ENCODE results near the gene UNC79. TPM values are rescaled to one million over a fixed set of nuclear protein-coding genes. Genes with fewer than 3 reads are reported as not detected.
"Not testable (repeated sequence)": the region's sequence is repeated elsewhere in the genome, so short reads cannot be mapped to it uniquely, and the experiment has no call there.

UNC79 gene
- total RNA-seq, 4 donors from 2014 or later, result 0.08 to 0.29 (median 0.12) TPM

DNA sequence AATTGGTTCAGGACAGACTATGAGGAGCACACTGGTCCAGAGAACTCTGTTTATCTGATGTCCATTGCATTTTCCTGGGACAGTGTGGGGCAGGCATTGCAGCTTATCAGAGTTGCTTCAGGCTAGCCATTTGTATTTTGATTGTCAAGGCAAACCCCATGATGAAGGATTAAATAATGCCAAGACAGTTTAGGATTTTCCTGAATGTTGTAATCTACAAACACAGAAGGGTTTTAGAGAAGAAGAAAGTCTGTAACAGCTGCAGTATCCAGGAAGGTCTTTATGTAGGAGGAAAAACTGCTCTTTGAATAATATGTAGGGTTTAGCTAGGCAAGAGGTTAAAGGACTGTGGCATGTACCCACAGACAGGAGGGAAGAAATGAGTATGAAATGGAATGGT, 32.2 kb upstream of the UNC79 start:
- H3K36me3 ChIP-seq, result no peaks in the 10 kb centered on the region
- no peak overlapping the region for H3K27ac ChIP-seq
- TF ChIP-seq, protein P1, sequence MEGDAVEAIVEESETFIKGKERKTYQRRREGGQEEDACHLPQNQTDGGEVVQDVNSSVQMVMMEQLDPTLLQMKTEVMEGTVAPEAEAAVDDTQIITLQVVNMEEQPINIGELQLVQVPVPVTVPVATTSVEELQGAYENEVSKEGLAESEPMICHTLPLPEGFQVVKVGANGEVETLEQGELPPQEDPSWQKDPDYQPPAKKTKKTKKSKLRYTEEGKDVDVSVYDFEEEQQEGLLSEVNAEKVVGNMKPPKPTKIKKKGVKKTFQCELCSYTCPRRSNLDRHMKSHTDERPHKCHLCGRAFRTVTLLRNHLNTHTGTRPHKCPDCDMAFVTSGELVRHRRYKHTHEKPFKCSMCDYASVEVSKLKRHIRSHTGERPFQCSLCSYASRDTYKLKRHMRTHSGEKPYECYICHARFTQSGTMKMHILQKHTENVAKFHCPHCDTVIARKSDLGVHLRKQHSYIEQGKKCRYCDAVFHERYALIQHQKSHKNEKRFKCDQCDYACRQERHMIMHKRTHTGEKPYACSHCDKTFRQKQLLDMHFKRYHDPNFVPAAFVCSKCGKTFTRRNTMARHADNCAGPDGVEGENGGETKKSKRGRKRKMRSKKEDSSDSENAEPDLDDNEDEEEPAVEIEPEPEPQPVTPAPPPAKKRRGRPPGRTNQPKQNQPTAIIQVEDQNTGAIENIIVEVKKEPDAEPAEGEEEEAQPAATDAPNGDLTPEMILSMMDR (IDR thresholded peaks at IDR 0.05), result no peak
- no peak for TF ChIP-seq POLR2A (IDR thresholded peaks at IDR 0.05)
- no peak for DNase-seq
- intact Hi-C loops (cut with DNase I), result no loop called here
- no peak overlapping the region for H3K4me3 ChIP-seq (replicated peaks in 1 of 3)
- H3K4me1 ChIP-seq, result no peaks in the 10 kb centered on the region
- no peaks in the 10 kb centered on the region for H3K9me3 ChIP-seq
- no peaks in the 10 kb centered on the region for H3K27me3 ChIP-seq

DNA sequence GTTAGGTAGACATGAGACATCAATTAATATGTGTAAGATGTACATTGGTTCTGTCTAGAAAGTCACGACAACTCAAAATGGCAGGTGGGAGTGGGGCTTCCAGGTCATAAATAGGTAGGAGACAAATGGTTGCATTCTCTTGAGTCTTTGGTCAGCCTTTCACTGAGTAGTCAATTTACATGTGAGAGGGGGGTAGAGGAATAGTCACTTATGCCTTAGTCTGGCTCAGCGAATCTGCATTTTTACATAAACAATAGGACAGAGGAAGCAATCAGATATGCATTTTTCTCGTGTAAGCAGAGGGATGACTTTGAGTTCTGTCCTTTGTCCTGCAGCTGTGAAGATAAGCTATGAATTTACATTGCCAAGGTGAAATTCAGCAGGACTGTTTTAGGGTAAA, 27.8 kb upstream of the UNC79 start:
- TF ChIP-seq, protein P1 (IDR thresholded peaks at IDR 0.05), result no peak
- TF ChIP-seq POLR2A (IDR thresholded peaks at IDR 0.05), result no peak
- no peak overlapping the region for H3K27ac ChIP-seq
- intact Hi-C loops (cut with DNase I), result no loop called here
- no peaks in the 10 kb centered on the region for H3K4me1 ChIP-seq
- H3K36me3 ChIP-seq, result no peaks in the 10 kb centered on the region
- no peaks in the 10 kb centered on the region for H3K9me3 ChIP-seq
- H3K27me3 ChIP-seq, result no peaks in the 10 kb centered on the region
- DNase-seq, result no peak
- no peak overlapping the region for H3K4me3 ChIP-seq (replicated peaks in 1 of 3)
- 65 to 68% methylated on average over 3 of the region's 3 CpGs for WGBS, 2 donors

DNA sequence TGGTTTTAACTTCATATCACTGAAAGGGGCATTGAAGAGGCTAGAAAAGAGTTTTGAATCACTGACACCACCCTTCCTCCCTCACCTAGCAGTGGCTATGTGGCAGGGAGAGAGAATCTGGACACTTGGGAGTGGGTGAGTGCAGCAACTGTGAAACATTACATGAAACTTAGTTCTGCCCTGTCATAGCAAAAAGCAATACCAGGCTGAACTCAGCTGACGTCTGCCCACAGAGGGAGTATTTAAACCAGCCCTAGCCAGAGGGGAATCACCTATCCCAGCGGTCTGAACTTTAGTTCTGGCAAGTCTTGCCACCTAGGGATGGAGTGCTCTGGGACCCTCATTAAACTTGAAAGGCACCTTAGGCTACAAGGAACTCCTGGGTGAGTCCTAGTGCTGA, 20.7 kb upstream of the UNC79 start:
- 71 to 83% methylated on average over 2 of the region's 2 CpGs for WGBS, 2 donors
- Histone ChIP-seq H3K27ac (no peak overlapping the region), H3K27me3 (no peaks in the 10 kb centered on the region), H3K4me1 (no peaks in the 10 kb centered on the region), H3K4me3 (replicated peaks in 1 of 3) (no peak overlapping the region), H3K9me3 (no peaks in the 10 kb centered on the region), H3K36me3 (no peaks in the 10 kb centered on the region)
- TF ChIP-seq POLR2A (IDR thresholded peaks at IDR 0.05), result no peak
- DNase-seq, result no peak
- intact Hi-C loops (cut with DNase I), result no loop called here

DNA sequence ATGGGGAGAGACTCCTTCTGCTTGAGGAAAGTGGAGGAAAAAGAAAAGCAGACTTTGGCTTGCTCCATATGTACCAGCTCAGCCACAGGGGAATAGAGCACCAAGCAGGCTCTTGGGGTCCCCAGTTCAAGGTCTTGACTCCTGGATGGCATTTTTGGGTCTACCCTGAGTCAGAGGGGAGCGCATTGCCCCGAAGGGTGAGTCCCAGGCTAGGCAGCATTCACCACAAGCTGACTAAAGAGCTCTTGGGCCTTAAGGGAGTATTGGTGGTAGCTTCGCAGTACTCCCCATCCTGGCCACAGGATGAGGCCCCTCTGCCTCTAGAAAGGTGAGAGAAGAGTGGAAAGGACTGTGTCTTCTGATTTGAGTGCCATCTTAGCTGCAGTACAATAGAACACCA, 19.8 kb upstream of the UNC79 start:
- Histone ChIP-seq H3K9me3 (no peaks in the 10 kb centered on the region), H3K27ac (no peak overlapping the region), H3K4me1 (no peaks in the 10 kb centered on the region), H3K4me3 (replicated peaks in 1 of 3) (no peak overlapping the region), H3K36me3 (no peaks in the 10 kb centered on the region), H3K27me3 (no peaks in the 10 kb centered on the region)
- no peak for TF ChIP-seq POLR2A (IDR thresholded peaks at IDR 0.05)
- TF ChIP-seq, protein P1 (IDR thresholded peaks at IDR 0.05), result no peak
- WGBS, 2 donors, result 57 to 100% methylated on average over 1 to 2 of the region's 3 CpGs
- intact Hi-C loops (cut with DNase I), result no loop called here
- no peak for DNase-seq

DNA sequence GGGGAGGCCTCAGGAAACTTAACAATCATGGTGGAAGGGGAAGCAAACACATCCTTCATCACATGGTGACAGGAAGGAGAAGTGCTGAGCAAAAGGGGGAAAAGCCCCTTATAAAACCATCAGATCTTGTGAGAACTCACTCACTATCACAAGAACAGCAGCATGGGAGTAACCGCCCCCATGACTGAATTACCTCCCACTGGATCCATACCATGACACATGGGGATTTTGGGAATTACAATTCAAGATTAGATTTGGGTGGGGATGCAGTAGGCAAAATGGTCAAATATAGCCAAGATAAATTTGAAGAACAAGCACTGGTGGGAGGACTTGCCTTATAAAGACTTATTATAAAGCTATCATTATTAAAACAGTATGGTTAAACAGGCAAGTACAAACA, 5.6 kb upstream of the UNC79 start:
- H3K4me3 ChIP-seq (replicated peaks in 1 of 3); H3K4me1 ChIP-seq; DNase-seq; H3K9me3 ChIP-seq; H3K36me3 ChIP-seq; intact Hi-C loops (cut with DNase I); H3K27me3 ChIP-seq; H3K27ac ChIP-seq: not testable (repeated sequence)
- 90% methylated on average over 1 of the region's 1 CpG for WGBS, 2 donors

DNA sequence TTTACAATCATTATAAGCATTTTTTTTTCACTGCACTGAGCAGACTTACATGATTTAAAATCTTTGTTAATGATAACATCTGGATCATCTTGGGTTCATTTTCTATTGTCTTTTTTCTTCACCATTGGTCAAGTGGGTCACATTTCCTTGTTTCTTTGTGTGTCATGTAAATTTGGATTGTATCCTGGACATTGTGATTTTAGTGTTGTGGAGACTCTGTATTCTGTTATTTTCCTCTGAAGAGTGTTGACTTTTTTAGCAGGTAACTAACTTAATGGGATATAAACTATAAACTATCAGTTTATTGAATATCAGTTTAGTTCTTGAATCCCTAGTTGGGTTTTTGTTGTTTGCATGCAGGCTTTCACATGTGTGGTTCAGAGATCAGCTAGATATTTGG, 4.0 kb upstream of the UNC79 start:
- H3K27ac ChIP-seq, result no peak overlapping the region
- H3K4me1 ChIP-seq, result peaks cover 0 to 5% of the 10 kb centered on the region in 2 donors
- TF ChIP-seq POLR2A (IDR thresholded peaks at IDR 0.05), result no peak
- TF ChIP-seq, protein P1 (IDR thresholded peaks at IDR 0.05), result no peak
- H3K4me3 ChIP-seq (replicated peaks in 1 of 3), result no peak overlapping the region
- H3K27me3 ChIP-seq, result no peaks in the 10 kb centered on the region
- intact Hi-C loops (cut with DNase I), result no loop called here
- H3K36me3 ChIP-seq, result no peaks in the 10 kb centered on the region
- no peak for DNase-seq
- no peaks in the 10 kb centered on the region for H3K9me3 ChIP-seq

All from thyroid gland (tissue), 4 donors.